Keratinocyte (primary cell): ENCODE data around the gene FOXO1. TPM values are rescaled to one million over a fixed set of nuclear protein-coding genes. Genes with fewer than 3 reads are reported as not detected.

Experiments used
- DNase-seq: peaks from one replicate; pipeline ENCODE4 v3.0.0-alpha.2; 2011; ENCODE audit warnings: low read depth, missing footprints, low spot score
- FAIRE-seq: peaks from 2 replicates; lab custom pipeline; 2011; peaks lifted over from hg19 to GRCh38; lab: Jason Lieb, UNC
- H2AFZ ChIP-seq: 2 replicates; pipeline ENCODE4 v1.6.0; 2012; ENCODE audit warnings: low read length, control low read depth, inconsistent platforms; ENCODE audit not compliant: control insufficient read depth
- H3K27ac ChIP-seq: 2 replicates; pipeline ENCODE4 v1.5.1; 2011; ENCODE audit warnings: low read length; ENCODE audit not compliant: control insufficient read depth, insufficient read depth
- H3K27me3 ChIP-seq: 3 replicates; pipeline ENCODE4 v1.6.0; 2011; ENCODE audit warnings: low read length; ENCODE audit not compliant: control insufficient read depth, insufficient read depth; ENCODE audit errors: extremely low read depth
- H3K36me3 ChIP-seq, 2 experiments: 2 replicates in 1 of 2; 3 replicates in 1 of 2; pipeline ENCODE4 v1.5.1; 2011; ENCODE audit warnings: low read length in 2 of 2, mild to moderate bottlenecking in 1 of 2; ENCODE audit not compliant: control insufficient read depth in 2 of 2, insufficient read depth in 2 of 2; ENCODE audit errors: extremely low read depth in 1 of 2
- H3K4me1 ChIP-seq: 3 replicates; pipeline ENCODE4 v1.5.1; 2011; ENCODE audit warnings: low read length; ENCODE audit not compliant: control insufficient read depth, insufficient read depth; ENCODE audit errors: extremely low read depth
- H3K4me2 ChIP-seq: 3 replicates; pipeline ENCODE4 v1.6.0; 2011; ENCODE audit warnings: low read depth, low read length; ENCODE audit not compliant: control insufficient read depth, insufficient read depth; ENCODE audit errors: extremely low read depth
- H3K4me3 ChIP-seq, 3 experiments: fragments of 200-600 bp in 1 of 3; sonication (generic) in 1 of 3; 2 replicates in 2 of 3; 3 replicates in 1 of 3; pipeline ENCODE4 v1.5.1; 2011 to 2016; ENCODE audit warnings: low read length in 3 of 3, mild to moderate bottlenecking in 3 of 3, control low read depth in 2 of 3, inconsistent platforms in 1 of 3, low read depth in 1 of 3, mixed read lengths in 1 of 3, mixed run types in 1 of 3, moderate library complexity in 1 of 3; ENCODE audit not compliant: control insufficient read depth in 2 of 3, insufficient read depth in 2 of 3; ENCODE audit errors: extremely low read depth in 1 of 3
- H3K79me2 ChIP-seq: 2 replicates; pipeline ENCODE4 v1.6.0; 2012; ENCODE audit warnings: low read length; ENCODE audit not compliant: control insufficient read depth, insufficient read depth
- H3K9ac ChIP-seq: 3 replicates; pipeline ENCODE4 v1.6.0; 2011; ENCODE audit warnings: low read length; ENCODE audit not compliant: control insufficient read depth, insufficient read depth; ENCODE audit errors: extremely low read depth
- H3K9me1 ChIP-seq: 3 replicates; pipeline ENCODE4 v1.6.0; 2011; ENCODE audit warnings: low read length; ENCODE audit not compliant: control insufficient read depth, insufficient read depth; ENCODE audit errors: extremely low read depth
- H3K9me3 ChIP-seq: 2 replicates; pipeline ENCODE4 v1.5.1; 2012; ENCODE audit warnings: low read depth, low read length; ENCODE audit not compliant: control insufficient read depth
- H4K20me1 ChIP-seq: 3 replicates; pipeline ENCODE4 v1.6.0; 2011; ENCODE audit warnings: low read length; ENCODE audit not compliant: control insufficient read depth, insufficient read depth; ENCODE audit errors: extremely low read depth
- CTCF ChIP-seq, 3 experiments: IDR thresholded peaks in 1 of 3; conservative IDR thresholded peaks in 1 of 3; optimal IDR thresholded peaks in 1 of 3; 2 replicates in 2 of 3; 3 replicates in 1 of 3; pipeline versions ENCODE3 to v1.5.1; 2011; ENCODE audit warnings: low read length in 3 of 3, mild to moderate bottlenecking in 3 of 3, moderate library complexity in 2 of 3, control low read depth in 1 of 3, inconsistent platforms in 1 of 3; ENCODE audit not compliant: insufficient read depth in 2 of 3; ENCODE audit errors: extremely low read depth in 1 of 3
- EZH2 ChIP-seq: IDR thresholded peaks from one replicate; pipeline ENCODE4 v1.6.1; 2012; ENCODE audit warnings: inconsistent platforms, mild to moderate bottlenecking, low read length, moderate library complexity
- dilution Hi-C: fragments of 300-500 bp; cut with MboI; formaldehyde crosslinking; loops from one replicate; pipeline ENCODE4 v1.7.0; 2020; ENCODE audit warnings: low sequenced_read_pairs; ENCODE audit not compliant: extremely low pct_ligation_motif_present
- polyA plus RNA-seq, 5 experiments: library from polyadenylated mRNA; depleted of rRNA in 3 of 5; stranded (reverse) in 3 of 5; stranded (forward) in 1 of 5; unstranded in 1 of 5; fragments of >200 nt; gene quantifications; 1 replicate in 1 of 5; 2 replicates in 3 of 5; 3 replicates in 1 of 5; pipeline versions ENCODE4 v1.2.1 to v1.2.3, GENCODE V29; 2011 to 2012; ENCODE audit warnings: missing spikeins in 2 of 5, low read depth in 1 of 5, low replicate concordance in 1 of 5

The FOXO1 gene
- polyA plus RNA-seq, 1 donor (not counting 4 experiments of a cell fraction or from before 2014, with no cell fraction given), result 8.3 TPM

- H3K9me1 ChIP-seq, result no peaks in the 10 kb centered on the region
- H3K4me2 ChIP-seq, result no peak overlapping the region
- H3K79me2 ChIP-seq, result no peaks in the 10 kb centered on the region
- no peaks in the 10 kb centered on the region for H3K27me3 ChIP-seq
- no peak overlapping the region for H3K4me3 ChIP-seq
- TF ChIP-seq CTCF (optimal IDR thresholded peaks at IDR 0.05 in 1 of 3, IDR thresholded peaks at IDR 0.05 in 1 of 3, conservative IDR thresholded peaks at IDR 0.05 in 1 of 3; ENCODE audit: extremely low read depth in 1 of 3, insufficient read depth in 2 of 3, low read length in 3 of 3) (no peak), EZH2 (no peak)
- no peak overlapping the region for H2AFZ ChIP-seq
- H4K20me1 ChIP-seq, result no peaks in the 10 kb centered on the region
- no peak overlapping the region for H3K9ac ChIP-seq
- no peaks in the 10 kb centered on the region for H3K9me3 ChIP-seq
- no peak overlapping the region for H3K27ac ChIP-seq
- dilution Hi-C loops, result no loop called here
- H3K36me3 ChIP-seq, result no peaks in the 10 kb centered on the region
- no peaks in the 10 kb centered on the region for H3K4me1 ChIP-seq
- FAIRE-seq (no peak), DNase-seq (no peak)
These were observed 14.3 kb upstream of the FOXO1 start for GRCh38 chr13:40680659-40681323.

- no peak overlapping the region for H3K9ac ChIP-seq
- H3K4me1 ChIP-seq, result no peaks in the 10 kb centered on the region
- dilution Hi-C loops, result no loop called here
- H3K9me1 ChIP-seq, result no peaks in the 10 kb centered on the region
- H3K9me3 ChIP-seq, result no peaks in the 10 kb centered on the region
- H3K79me2 ChIP-seq, result no peaks in the 10 kb centered on the region
- FAIRE-seq (no peak), DNase-seq (no peak)
- no peak overlapping the region for H3K4me2 ChIP-seq
- H3K4me3 ChIP-seq, result no peak overlapping the region
- no peaks in the 10 kb centered on the region for H4K20me1 ChIP-seq
- no peaks in the 10 kb centered on the region for H3K27me3 ChIP-seq
- no peak overlapping the region for H2AFZ ChIP-seq
- H3K36me3 ChIP-seq, result no peaks in the 10 kb centered on the region
- TF ChIP-seq CTCF (optimal IDR thresholded peaks at IDR 0.05 in 1 of 3, IDR thresholded peaks at IDR 0.05 in 1 of 3, conservative IDR thresholded peaks at IDR 0.05 in 1 of 3; ENCODE audit: extremely low read depth in 1 of 3, insufficient read depth in 2 of 3, low read length in 3 of 3), result no peak
- no peak for TF ChIP-seq EZH2
- no peak overlapping the region for H3K27ac ChIP-seq
These were observed 13.1 kb upstream of the FOXO1 start for GRCh38 chr13:40679480-40679985.
